ENCODE results near the gene SPSB1. TPM values are rescaled to one million over a fixed set of nuclear protein-coding genes. Genes with fewer than 3 reads are reported as not detected.

Gene SPSB1
- total and polyA plus RNA-seq, 2 experiments from 2014 or later = 2.4 to 6.8 TPM

DNA sequence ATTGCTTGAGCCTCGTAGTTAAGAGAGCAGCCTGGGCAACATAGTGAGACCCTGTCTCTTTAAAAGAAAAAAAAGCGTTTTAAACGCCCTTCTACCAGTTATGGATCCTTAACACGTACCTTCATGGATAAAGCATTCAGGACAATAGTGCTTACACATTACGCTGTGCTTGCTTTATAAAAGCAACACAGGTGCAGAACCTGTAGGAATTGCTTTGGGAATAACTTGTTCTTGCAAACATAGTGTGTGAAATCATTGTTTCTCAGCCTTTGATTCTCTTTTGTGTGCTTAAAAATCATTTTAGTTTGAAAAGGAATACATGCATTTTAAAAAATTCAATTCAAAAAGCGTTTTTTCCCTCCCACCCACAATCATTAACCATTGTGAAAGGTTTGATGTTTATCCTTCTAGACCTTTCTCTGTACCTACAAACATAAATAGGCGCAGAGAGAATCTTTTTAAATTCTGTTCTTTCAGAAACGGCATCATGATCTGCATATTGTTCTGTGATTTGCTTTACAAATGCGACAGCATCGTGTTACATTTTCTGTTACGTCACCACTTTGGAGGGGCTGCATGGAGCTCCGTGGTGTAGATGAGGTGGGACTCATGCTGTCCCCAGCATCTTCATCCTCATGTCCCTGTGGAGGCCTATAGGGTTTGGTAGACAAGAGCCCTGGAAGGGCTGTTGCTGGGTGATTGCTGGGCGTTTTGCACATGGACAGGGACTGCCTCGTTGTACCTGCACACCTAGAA, 54.6 kb downstream of the SPSB1 start:
- peaks cover 7% of the 10 kb centered on the region; the same call in 1 of the 2 replicates for H3K4me1 ChIP-seq (ENCODE audit: insufficient read depth)
- ATAC-seq (no peak), DNase-seq (ENCODE audit: low spot score) (no peak)
- H3K27me3 ChIP-seq (ENCODE audit: insufficient read depth) = no peaks in the 10 kb centered on the region
- Mint-ChIP-seq H3K4me3 (no peak overlapping the region), H3K27me3 (ENCODE audit: insufficient read depth, low read depth, poor library complexity) (peaks cover 4% of the 10 kb centered on the region), H3K9me3 (peaks cover 9% of the 10 kb centered on the region; the same call in 1 of the 3 replicates), H3K4me1 (peaks cover 26% of the 10 kb centered on the region), H3K27ac (no peak overlapping the region), H3K36me3 (ENCODE audit: low read depth) (no peaks in the 10 kb centered on the region)
- TF ChIP-seq, protein P1, sequence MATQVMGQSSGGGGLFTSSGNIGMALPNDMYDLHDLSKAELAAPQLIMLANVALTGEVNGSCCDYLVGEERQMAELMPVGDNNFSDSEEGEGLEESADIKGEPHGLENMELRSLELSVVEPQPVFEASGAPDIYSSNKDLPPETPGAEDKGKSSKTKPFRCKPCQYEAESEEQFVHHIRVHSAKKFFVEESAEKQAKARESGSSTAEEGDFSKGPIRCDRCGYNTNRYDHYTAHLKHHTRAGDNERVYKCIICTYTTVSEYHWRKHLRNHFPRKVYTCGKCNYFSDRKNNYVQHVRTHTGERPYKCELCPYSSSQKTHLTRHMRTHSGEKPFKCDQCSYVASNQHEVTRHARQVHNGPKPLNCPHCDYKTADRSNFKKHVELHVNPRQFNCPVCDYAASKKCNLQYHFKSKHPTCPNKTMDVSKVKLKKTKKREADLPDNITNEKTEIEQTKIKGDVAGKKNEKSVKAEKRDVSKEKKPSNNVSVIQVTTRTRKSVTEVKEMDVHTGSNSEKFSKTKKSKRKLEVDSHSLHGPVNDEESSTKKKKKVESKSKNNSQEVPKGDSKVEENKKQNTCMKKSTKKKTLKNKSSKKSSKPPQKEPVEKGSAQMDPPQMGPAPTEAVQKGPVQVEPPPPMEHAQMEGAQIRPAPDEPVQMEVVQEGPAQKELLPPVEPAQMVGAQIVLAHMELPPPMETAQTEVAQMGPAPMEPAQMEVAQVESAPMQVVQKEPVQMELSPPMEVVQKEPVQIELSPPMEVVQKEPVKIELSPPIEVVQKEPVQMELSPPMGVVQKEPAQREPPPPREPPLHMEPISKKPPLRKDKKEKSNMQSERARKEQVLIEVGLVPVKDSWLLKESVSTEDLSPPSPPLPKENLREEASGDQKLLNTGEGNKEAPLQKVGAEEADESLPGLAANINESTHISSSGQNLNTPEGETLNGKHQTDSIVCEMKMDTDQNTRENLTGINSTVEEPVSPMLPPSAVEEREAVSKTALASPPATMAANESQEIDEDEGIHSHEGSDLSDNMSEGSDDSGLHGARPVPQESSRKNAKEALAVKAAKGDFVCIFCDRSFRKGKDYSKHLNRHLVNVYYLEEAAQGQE (IDR thresholded peaks at IDR 0.05; ENCODE audit: unreplicated experiment) = no peak
- no peak for TF ChIP-seq CREB1 (CRISPR knock-in tag; IDR thresholded peaks at IDR 0.05; ENCODE audit: low read depth)
- TF ChIP-seq ZNF462 (CRISPR knock-in tag; IDR thresholded peaks at IDR 0.05) = no peak
- TF ChIP-seq POLR2AphosphoS5 (IDR thresholded peaks at IDR 0.05; ENCODE audit: low read depth) = no peak
- TF ChIP-seq NANOG (IDR thresholded peaks at IDR 0.05; ENCODE audit: borderline replicate concordance) = no peak
- no peak for TF ChIP-seq EZH2 (IDR thresholded peaks at IDR 0.05; ENCODE audit: low read depth, unreplicated experiment)
- no peak for TF ChIP-seq JUNB (IDR thresholded peaks at IDR 0.05; ENCODE audit: unreplicated experiment)
- TF ChIP-seq, protein P2, sequence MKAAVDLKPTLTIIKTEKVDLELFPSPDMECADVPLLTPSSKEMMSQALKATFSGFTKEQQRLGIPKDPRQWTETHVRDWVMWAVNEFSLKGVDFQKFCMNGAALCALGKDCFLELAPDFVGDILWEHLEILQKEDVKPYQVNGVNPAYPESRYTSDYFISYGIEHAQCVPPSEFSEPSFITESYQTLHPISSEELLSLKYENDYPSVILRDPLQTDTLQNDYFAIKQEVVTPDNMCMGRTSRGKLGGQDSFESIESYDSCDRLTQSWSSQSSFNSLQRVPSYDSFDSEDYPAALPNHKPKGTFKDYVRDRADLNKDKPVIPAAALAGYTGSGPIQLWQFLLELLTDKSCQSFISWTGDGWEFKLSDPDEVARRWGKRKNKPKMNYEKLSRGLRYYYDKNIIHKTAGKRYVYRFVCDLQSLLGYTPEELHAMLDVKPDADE (IDR thresholded peaks at IDR 0.05) = no peak
- TF ChIP-seq ZNF114 (CRISPR knock-in tag; IDR thresholded peaks at IDR 0.05) = no peak
- H3K27ac ChIP-seq (ENCODE audit: low read depth) = no peak overlapping the region
- H3K9me2 ChIP-seq (ENCODE audit: insufficient read depth) = no peaks in the 10 kb centered on the region
- no peaks in the 10 kb centered on the region for H3K36me3 ChIP-seq (ENCODE audit: insufficient read depth)
- no peaks in the 10 kb centered on the region for H4K20me1 ChIP-seq (replicated peaks; ENCODE audit: insufficient read depth)
- peak overlapping the region; percentile 7; the same call in 1 of the 2 replicates for H3K4me2 ChIP-seq
- no peak overlapping the region for H3K4me3 ChIP-seq
- H3K79me2 ChIP-seq (replicated peaks; ENCODE audit: insufficient read depth) = no peaks in the 10 kb centered on the region
- no peak overlapping the region for H2AFZ ChIP-seq
- H3F3A ChIP-seq (replicated peaks; ENCODE audit: low read depth) = no peaks in the 10 kb centered on the region

Data from GM23338 (cell line).